GM18508 (cell line): ENCODE results near the gene CEBPB.
"Not testable (repeated sequence)": the region's sequence is repeated elsewhere in the genome, so short reads cannot be mapped to it uniquely, and the experiment has no call there.

ENCODE experiments used
- ATAC-seq: cut with Tn5 transposase; IDR thresholded peaks from one replicate; pipeline ENCODE4 v1.9.1; 2021; ENCODE audit warnings: moderate number of reproducible peaks; ENCODE audit not compliant: insufficient read depth, unreplicated experiment

The CEBPB gene

DNA sequence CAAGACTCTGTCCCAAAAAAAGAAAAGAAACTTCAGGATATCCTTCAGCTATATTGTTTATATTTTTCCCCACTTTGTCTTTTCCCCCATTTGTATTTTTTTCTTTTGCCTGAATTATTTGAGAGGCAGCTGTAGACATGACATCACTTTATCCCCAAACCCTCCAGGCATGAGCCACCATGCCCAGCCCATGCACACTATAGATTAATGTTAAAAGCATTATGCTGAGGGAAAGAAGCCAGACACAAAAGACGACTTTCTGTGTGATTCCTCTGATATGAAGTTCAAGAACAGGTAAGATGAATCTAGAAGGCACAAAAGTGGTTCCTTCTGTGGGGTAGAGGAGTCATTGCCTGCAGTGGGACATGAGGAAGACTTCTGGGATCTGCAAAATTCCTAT lies 16.4 kb downstream of the CEBPB start:
- ATAC-seq: no peak

GRCh38 chr20:50208085-50208491 lies 17.5 kb downstream of the CEBPB start:
- ATAC-seq: no peak

- ATAC-seq: not testable (repeated sequence)
Measured at GRCh38 chr20:50208815-50209214, 18.2 kb downstream of the CEBPB start.

DNA sequence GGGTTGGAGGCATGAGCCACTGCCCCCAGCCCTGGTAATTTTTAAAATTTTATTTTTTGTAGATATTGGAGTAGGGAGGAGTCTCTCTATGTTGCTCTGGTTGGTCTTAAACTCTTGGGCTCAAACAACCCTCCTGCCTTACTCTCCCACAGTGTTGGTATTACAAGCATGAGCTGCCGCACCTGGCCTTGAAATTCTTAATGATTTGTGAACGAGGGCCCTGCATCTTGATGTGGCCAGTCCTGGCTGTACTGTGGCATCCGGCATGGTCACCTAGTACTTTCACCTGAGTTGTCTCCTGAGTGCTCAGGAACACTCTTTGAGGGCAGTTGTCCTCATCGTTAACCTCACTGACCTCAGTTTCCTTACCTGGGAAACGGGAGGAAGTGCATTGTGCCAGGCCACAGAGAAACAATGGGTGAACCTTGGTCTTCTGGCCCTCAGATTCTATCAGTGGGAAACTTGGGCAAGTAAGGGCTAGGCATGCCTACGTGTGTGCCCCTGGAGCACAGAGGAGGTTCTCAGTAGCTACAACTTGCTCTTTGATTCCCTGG lies 19.5 kb downstream of the CEBPB start:
- no peak for ATAC-seq

DNA sequence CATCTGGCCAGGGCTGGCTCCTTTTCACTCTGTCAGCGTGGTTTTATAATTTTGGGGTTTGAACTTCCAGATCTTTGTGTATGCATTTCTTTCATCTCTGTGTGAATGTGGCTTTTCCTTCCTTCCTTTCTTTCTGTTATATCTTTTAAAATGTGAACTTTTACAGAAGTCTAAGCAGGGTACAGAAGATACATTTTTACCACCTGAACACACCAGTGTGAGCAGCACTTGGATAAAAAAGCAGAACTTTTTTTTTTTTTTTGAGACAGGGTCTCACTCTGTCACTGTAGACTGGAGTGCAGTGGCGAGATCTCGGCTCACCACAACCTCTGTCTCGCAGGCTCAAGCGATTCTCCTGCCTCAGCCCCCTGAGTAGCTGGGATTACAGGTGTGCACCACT lies 20.5 kb downstream of the CEBPB start:
- ATAC-seq: no peak

- no peak for ATAC-seq
Measured at GRCh38 chr20:50213531-50214106, 23.0 kb downstream of the CEBPB start.

DNA sequence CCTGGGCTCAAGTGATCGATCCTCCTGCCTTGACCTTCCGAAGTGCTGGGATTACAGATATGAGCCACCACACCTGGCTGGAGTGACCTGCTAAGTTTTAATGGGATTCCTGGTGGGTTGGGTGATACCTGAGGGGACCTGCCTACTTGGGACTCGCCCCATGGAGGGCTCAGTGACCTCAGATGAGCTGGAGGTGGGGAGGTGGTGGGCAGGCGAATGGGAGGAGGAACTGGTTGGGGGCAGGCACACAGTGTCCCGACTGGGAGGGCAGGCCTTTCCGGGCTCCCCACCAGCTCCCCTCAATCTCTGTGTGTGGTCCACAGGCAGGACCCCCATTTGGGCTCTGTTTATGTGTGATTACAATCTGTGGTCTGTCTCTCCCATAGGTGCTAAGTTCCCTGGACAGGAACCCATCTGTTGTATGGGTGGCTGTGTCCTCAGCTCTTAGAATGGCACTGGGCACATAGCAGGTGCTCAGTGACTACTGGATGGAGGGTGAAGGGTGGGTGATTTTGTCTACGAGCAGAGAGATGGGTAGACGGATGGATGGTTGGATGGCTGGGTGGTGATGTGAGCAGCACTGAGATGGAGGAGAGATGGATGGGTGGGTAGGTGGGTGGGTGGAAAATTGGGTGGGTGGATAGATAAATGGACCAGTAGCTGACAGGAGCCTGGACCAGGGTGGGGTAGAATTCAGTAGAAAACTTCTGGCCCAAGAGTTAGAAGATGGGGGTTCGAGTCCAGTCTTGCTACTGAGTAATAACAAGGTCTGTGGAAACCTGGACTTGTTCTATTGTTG lies 23.8 kb downstream of the CEBPB start:
- ATAC-seq: no peak

- ATAC-seq: no peak
Measured at GRCh38 chr20:50215101-50215690, 24.6 kb downstream of the CEBPB start.

DNA sequence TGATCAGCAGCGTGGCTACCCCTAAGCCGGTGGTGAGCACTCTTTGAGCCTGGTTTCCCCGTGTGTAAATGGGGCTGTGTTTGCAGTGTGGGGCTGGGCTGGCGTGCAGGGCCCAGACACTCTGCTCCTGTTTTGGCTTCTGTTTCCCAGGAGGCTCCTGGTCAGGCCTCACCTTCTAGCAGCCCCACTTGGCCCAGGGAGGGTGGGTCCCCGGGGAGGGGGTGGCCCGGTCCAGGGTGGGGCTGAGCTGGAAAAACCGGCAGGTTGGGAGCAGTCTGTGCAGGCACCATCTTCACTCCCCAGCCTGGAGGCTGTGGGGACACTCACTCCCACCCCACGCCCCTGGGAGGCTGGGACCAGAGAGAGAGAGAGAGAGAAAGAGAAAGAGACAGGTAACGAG lies 25.3 kb downstream of the CEBPB start:
- no peak for ATAC-seq

DNA sequence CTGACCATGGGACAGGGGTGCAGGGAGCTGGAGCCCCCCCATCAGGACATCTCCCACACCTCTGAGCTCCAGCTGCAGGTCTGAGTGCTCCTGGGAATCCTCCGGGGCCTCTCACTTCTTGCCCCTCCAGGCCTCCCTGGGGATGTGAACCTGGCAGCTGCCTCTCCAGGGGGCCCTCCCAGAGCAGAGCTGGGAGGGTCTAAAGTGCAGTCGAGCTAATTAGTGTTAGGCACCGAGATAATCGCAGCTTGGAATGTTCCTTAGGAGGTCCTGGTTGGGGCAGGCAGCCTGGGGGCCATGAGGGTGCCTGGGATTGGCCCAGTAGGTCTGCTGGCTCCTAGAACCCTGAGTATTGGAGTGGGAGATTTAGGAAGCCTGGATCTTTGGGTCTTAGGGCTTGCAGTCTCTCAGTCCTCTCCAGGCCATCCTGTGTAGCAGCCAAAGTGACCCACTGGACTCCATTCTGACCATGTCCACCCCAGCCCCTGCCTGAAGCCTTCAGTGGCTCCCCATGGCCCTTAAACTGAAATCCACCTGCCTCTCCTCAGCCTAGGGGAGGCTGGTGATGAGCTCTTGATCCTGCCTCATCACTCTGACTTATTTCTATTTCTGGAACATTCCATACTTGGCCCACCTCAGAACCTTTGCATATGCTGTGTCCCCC lies 26.0 kb downstream of the CEBPB start:
- no peak for ATAC-seq

DNA sequence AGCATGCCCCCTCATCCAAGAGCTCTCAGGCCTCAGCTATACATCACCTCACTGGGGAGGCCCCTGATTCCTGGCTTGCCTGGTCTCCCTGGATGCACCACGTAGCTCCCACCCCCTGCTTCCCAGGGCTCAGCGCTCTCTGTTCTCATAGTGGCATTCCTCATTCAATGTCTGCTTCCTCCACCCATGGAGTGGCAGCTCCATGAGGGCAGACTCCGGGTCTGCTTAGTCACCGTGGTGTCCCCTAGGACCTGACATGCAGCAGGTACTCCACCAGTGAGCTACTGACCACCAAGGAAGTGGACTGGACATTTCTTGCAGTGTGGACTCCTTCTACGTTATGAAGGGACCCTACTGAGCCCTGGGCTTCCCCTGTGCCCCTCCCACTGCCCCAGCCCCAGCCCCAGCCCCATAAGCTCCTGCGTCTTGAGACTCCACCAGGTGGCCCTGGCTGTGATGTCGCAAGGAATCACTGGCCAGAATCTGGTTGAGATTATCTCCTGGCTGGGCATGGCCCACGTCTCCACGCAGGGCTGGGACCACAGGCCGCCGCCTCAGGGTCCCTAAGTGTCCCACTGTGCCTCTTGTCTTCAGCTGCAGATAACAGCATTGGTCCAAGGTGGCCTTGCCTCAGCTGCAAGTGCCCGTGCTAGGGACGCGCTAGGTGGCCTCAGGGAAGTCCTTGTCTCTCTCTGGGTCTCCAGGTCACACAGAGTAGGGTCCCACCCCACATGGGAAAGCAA lies 26.7 kb downstream of the CEBPB start:
- ATAC-seq: no peak

GRCh38 chr20:50218987-50219435 lies 28.4 kb downstream of the CEBPB start:
- no peak for ATAC-seq

- no peak for ATAC-seq
Measured at GRCh38 chr20:50219600-50219999, 29.0 kb downstream of the CEBPB start.

DNA sequence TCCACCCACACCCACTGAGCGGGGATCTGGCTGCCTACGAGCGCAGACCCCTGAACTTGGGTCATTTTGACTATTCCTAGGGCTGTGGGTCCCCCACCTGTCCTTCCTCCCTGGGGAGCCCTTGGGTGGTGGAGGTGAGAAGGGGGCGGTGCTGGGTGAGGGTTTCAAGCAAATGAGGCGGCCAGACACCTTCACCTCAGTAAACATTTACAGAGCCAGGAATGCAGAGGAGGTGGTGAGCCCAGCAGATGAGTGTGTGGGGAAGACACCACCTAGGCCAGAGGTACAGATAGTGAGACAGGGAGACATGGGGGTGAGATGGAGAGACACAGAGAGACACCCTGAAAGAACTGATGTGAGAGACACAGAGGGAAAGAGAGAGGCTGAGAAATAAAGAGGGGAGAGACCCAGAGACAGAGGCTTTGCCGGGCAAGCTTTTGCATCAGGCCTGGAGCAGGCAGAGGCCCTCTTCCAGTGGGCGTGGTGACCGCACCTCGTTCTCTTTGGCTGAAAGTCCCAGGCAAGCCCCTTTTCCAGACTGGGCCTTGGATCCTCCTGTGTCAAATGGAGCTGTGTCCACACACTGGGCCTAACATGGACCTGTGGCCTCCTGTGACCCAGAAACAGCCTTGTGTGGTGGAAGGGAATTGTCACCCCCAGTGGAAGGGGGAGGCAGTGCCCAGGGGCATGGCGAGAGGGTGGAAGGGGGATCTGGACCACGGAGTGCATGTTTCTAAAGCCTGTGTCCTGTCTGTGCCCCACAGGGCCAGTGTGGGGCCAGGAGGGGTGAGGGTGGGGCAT lies 29.7 kb downstream of the CEBPB start:
- ATAC-seq: no peak

DNA sequence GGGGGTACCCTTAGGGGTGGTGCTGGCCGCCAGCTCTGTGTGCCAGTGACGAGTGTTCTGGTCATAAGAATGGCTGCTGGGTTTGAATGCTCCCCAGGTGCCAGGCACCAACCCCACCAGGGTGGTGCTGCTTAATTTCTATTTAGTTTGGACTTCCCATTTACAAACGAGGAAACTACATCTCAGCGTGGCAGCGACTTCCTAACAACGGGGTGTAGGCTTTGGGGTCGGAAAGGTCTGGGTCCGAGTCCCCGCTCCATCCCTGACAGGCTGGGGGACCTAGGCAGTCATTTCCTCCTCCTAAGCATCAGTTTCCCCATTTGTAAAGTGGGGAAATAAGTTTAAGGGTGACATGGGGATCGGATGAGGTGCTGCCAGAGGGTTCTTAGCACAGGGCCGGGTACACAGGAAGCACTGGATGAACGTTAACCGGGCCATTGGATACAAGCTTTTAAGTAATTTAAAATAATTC lies 30.3 kb downstream of the CEBPB start:
- no peak for ATAC-seq

- ATAC-seq: no peak
Measured at GRCh38 chr20:50221501-50222308, 31.1 kb downstream of the CEBPB start.

- ATAC-seq: no peak
Measured at GRCh38 chr20:50222309-50223038, 31.8 kb downstream of the CEBPB start.
